Panc1 (cell line): ENCODE measurements around the gene PEX16. TPM values are rescaled to one million over a fixed set of nuclear protein-coding genes. Genes with fewer than 3 reads are reported as not detected.

Source experiments
- ATAC-seq: fragments of 200-7000 bp; cut with Tn5 transposase; 2 replicates; pipeline ENCODE4 v1.9.1; 2020; ENCODE audit warnings: mild to moderate bottlenecking, moderate library complexity
- BruUV-seq: library from RNA; stranded (reverse); fragments of 400-500 nt; replicated peaks from 2 replicates; lab custom pipeline; 2021; lab: Mats Ljungman, UMichigan
- CTCF ChIA-PET: fragments of 300-600 bp; sonication (Branson Sonifier 250); formaldehyde crosslinking; loops from one replicate; lab custom pipeline; 2022; ENCODE audit warnings: antibody characterized with exemption; lab: Charles Lee
- POLR2A ChIA-PET: fragments of 300-600 bp; sonication (Branson Sonifier 250); formaldehyde crosslinking; loops from one replicate; lab custom pipeline; 2022; ENCODE audit warnings: antibody characterized with exemption; lab: Charles Lee
- DNase-seq: peaks from one replicate; pipeline ENCODE4 v3.0.0-alpha.2; 2010; ENCODE audit warnings: low read depth, low spot score
- H3K27ac ChIP-seq: 2 replicates; pipeline ENCODE4 v1.5.1; 2011; ENCODE audit warnings: mild to moderate bottlenecking, low read length, inconsistent platforms
- H3K27me3 ChIP-seq: fragments of 200-500 bp; sonication (Bioruptor generic); 2 replicates; pipeline ENCODE4 v1.6.0; 2014; ENCODE audit warnings: low read length, inconsistent platforms; ENCODE audit not compliant: control insufficient read depth, insufficient read depth
- H3K36me3 ChIP-seq: fragments of 200-500 bp; sonication (Bioruptor generic); 2 replicates; pipeline ENCODE4 v1.5.1; 2014; ENCODE audit warnings: inconsistent platforms, mild to moderate bottlenecking, low read length, moderate library complexity; ENCODE audit not compliant: control insufficient read depth, insufficient read depth
- H3K4me1 ChIP-seq: 2 replicates; pipeline ENCODE4 v1.5.1; 2011; ENCODE audit warnings: inconsistent platforms, mild to moderate bottlenecking, low read length, moderate library complexity; ENCODE audit not compliant: control insufficient read depth, insufficient read depth
- H3K4me3 ChIP-seq, 2 experiments: 2 replicates each; pipeline ENCODE4 v1.5.1; 2011 to 2012; ENCODE audit warnings: low read depth in 2 of 2, low read length in 2 of 2, mild to moderate bottlenecking in 2 of 2, inconsistent platforms in 1 of 2, moderate library complexity in 1 of 2
- H3K9me3 ChIP-seq: fragments of 200-500 bp; sonication (Bioruptor generic); 2 replicates; pipeline ENCODE4 v1.5.1; 2014; ENCODE audit warnings: low read depth, mild to moderate bottlenecking, inconsistent platforms, low read length, moderate library complexity; ENCODE audit not compliant: control insufficient read depth, insufficient read depth
- POLR2AphosphoS5 ChIP-seq: IDR thresholded peaks from 2 replicates; pipeline ENCODE4 v1.6.1; 2012; ENCODE audit warnings: mild to moderate bottlenecking, low read depth, low read length, moderate library complexity
- SIN3A ChIP-seq: IDR thresholded peaks from 2 replicates; pipeline ENCODE4 v1.6.1; 2012; ENCODE audit warnings: low read depth, mild to moderate bottlenecking, low read length, moderate library complexity, borderline replicate concordance; ENCODE audit not compliant: insufficient read depth
- TCF7L2 ChIP-seq: IDR thresholded peaks from 2 replicates; pipeline ENCODE4 v1.6.1; 2011; ENCODE audit warnings: mild to moderate bottlenecking, low read depth, low read length, inconsistent platforms
- in situ Hi-C: cut with HindIII; loops from 2 replicates; pipeline ENCODE4 v1.10.0; 2016; ENCODE audit warnings: low sequenced_read_pairs, low pct_unique_long_range_greater_than_20kb
- intact Hi-C: fragments of 100-400 bp; cut with micrococcal nuclease; formaldehyde crosslinking; loops from one replicate; pipeline ENCODE4 v1.10.0; 2022; ENCODE audit not compliant: unreplicated experiment
- total RNA-seq: library from RNA; stranded (reverse); gene quantifications from one replicate; pipeline ENCODE4 v1.2.1, GENCODE V29; 2021; ENCODE audit not compliant: unreplicated experiment
- TF ChIP-seq, protein P1 (sequence below), 2 experiments: IDR thresholded peaks; 2 replicates each; pipeline ENCODE4 v1.6.1; 2011 to 2012; ENCODE audit warnings: low read depth in 2 of 2, control low read depth in 1 of 2, low read length in 1 of 2, mild to moderate bottlenecking in 1 of 2, moderate library complexity in 1 of 2; ENCODE audit not compliant: insufficient read depth in 1 of 2
- TF ChIP-seq, protein P2 (sequence below): fragments of 450-650 bp; IDR thresholded peaks from 2 replicates; pipeline ENCODE4 v1.5.1; 2017; ENCODE audit warnings: mild to moderate bottlenecking

The PEX16 gene
- total RNA-seq, 1 experiment from 2014 or later: 37.5 TPM

DNA sequence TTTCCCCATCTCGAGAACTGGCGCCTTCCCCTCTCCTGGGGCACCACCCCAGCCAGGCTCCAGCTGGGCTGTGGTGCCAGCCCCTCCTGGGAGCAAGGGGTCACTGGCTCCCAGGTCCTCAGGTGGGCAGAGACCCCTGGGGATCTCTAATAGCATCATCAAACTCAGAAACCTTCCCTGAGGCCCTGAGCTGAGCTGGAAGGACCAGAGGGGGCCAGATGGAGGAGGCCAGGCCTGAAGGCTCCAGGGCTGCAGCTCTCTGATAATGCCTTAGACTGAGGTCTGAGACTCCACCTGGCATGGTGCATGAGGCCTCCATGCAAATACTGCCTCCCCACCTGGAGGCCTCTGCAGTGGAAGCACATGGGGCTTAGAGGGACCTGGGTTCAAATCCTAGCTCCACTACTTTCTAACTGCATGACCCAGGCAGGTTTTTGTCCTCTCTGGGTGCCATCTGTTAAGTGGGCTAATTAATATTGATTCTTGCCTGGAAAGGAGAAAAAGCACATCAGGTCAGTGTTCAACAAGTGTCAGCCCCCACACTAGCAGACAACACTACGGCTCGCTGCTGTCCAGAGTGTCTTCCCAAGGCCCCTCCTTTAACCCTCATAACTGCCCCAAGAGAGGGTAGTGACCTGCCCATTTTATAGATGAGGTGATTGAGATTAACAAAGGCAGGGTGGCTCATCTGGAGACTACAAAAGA lies 30.7 kb downstream of the PEX16 start:
- intact Hi-C loops: no loop called here
- H3K4me1 ChIP-seq: no peaks in the 10 kb centered on the region
- TF ChIP-seq, protein P1, sequence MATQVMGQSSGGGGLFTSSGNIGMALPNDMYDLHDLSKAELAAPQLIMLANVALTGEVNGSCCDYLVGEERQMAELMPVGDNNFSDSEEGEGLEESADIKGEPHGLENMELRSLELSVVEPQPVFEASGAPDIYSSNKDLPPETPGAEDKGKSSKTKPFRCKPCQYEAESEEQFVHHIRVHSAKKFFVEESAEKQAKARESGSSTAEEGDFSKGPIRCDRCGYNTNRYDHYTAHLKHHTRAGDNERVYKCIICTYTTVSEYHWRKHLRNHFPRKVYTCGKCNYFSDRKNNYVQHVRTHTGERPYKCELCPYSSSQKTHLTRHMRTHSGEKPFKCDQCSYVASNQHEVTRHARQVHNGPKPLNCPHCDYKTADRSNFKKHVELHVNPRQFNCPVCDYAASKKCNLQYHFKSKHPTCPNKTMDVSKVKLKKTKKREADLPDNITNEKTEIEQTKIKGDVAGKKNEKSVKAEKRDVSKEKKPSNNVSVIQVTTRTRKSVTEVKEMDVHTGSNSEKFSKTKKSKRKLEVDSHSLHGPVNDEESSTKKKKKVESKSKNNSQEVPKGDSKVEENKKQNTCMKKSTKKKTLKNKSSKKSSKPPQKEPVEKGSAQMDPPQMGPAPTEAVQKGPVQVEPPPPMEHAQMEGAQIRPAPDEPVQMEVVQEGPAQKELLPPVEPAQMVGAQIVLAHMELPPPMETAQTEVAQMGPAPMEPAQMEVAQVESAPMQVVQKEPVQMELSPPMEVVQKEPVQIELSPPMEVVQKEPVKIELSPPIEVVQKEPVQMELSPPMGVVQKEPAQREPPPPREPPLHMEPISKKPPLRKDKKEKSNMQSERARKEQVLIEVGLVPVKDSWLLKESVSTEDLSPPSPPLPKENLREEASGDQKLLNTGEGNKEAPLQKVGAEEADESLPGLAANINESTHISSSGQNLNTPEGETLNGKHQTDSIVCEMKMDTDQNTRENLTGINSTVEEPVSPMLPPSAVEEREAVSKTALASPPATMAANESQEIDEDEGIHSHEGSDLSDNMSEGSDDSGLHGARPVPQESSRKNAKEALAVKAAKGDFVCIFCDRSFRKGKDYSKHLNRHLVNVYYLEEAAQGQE (IDR thresholded peaks at IDR 0.05; ENCODE audit: insufficient read depth in 1 of 2, low read depth in 2 of 2, low read length in 1 of 2): no peak
- TF ChIP-seq, protein P2, sequence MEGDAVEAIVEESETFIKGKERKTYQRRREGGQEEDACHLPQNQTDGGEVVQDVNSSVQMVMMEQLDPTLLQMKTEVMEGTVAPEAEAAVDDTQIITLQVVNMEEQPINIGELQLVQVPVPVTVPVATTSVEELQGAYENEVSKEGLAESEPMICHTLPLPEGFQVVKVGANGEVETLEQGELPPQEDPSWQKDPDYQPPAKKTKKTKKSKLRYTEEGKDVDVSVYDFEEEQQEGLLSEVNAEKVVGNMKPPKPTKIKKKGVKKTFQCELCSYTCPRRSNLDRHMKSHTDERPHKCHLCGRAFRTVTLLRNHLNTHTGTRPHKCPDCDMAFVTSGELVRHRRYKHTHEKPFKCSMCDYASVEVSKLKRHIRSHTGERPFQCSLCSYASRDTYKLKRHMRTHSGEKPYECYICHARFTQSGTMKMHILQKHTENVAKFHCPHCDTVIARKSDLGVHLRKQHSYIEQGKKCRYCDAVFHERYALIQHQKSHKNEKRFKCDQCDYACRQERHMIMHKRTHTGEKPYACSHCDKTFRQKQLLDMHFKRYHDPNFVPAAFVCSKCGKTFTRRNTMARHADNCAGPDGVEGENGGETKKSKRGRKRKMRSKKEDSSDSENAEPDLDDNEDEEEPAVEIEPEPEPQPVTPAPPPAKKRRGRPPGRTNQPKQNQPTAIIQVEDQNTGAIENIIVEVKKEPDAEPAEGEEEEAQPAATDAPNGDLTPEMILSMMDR: no peak
- TF ChIP-seq SIN3A (no peak), POLR2AphosphoS5 (no peak), TCF7L2 (no peak)
- DNase-seq (no peak), ATAC-seq (no peak)
- ChIA-PET CTCF (no interaction called here), POLR2A (interaction anchor here (0.6 kb wide), 1 partner anchor 40 kb away, joined by 6 read pairs; the partner anchor contains the start of gene CRY2)
- no TSS peak for BruUV-seq
- no peaks in the 10 kb centered on the region for H3K9me3 ChIP-seq
- no peak overlapping the region for H3K27ac ChIP-seq
- H3K36me3 ChIP-seq: no peaks in the 10 kb centered on the region
- H3K27me3 ChIP-seq: no peaks in the 10 kb centered on the region
- no peak overlapping the region for H3K4me3 ChIP-seq
- in situ Hi-C loops: no loop called here

DNA sequence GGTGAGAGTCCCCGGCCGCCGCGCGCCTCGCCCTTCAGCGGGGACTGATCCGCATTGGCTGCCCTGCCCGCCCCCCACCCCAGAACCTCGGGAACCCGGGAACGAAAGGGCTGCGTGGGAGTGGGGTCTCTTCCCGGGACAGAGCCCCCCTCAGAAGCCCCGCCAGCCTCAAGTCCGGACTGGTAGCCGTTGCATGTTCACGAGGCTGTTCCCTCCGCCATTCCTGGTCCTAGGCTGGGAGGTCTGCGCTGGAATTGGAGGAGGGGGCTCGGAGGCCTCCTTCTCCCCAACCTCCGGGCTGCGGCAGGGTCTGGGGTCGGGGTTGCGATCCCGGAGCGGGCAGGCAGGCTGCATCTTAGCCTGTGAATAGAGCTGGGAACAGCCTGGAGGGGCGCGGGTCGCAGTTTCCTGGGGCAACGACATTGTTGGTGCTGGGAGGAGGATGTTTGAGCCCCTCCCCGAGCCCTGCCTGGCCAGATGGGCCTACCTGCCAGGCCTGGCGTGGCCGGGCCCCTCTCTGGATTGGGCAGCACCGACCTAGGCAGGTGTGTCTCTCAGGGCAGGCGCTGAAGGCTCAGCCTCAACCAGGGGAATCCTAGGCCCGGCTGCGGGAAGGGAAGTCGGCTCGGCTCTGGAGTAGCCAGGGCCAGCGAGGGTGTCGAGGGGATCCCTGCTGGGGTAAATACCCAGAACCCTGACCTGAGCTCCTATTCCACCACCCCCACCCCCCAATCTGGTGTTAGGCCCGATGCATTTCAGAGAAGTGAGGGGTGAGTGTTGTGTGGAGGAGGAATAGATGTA lies 31.6 kb downstream of the PEX16 start:
- intact Hi-C loops (no loop called here), in situ Hi-C loops (no loop called here)
- H3K36me3 ChIP-seq: no peaks in the 10 kb centered on the region
- POLR2A ChIA-PET: interaction anchor here (0.6 kb wide), 1 partner anchor 39 kb away, joined by 6 read pairs; the partner anchor contains the start of gene CRY2
- H3K27ac ChIP-seq: no peak overlapping the region
- ATAC-seq (no peak; the same call in 1 of the 2 replicates), DNase-seq (no peak)
- no peaks in the 10 kb centered on the region for H3K27me3 ChIP-seq
- TF ChIP-seq TCF7L2 (no peak), POLR2AphosphoS5 (no peak), SIN3A (no peak)
- TF ChIP-seq, protein P2: no peak
- TF ChIP-seq, protein P1 (IDR thresholded peaks at IDR 0.05; ENCODE audit: insufficient read depth in 1 of 2, low read depth in 2 of 2, low read length in 1 of 2): no peak
- no peaks in the 10 kb centered on the region for H3K4me1 ChIP-seq
- H3K9me3 ChIP-seq: no peaks in the 10 kb centered on the region
- H3K4me3 ChIP-seq: peak overlapping the region; percentile 31 to 45
- BruUV-seq: no TSS peak
- CTCF ChIA-PET: no interaction called here
